GM18907 (cell line): ENCODE data around the gene USP40.

ENCODE experiments used
- ATAC-seq: cut with Tn5 transposase; IDR thresholded peaks from one replicate; pipeline ENCODE4 v1.9.1; 2021; ENCODE audit warnings: mild to moderate bottlenecking, moderate library complexity; ENCODE audit not compliant: unreplicated experiment

The USP40 gene

GRCh38 chr2:233476651-233477547, 89.7 kb downstream of the USP40 start:
- ATAC-seq = no peak

- ATAC-seq = no peak
Measured at GRCh38 chr2:233476063-233476410, 90.5 kb downstream of the USP40 start.

- ATAC-seq = no peak
Measured at GRCh38 chr2:233474308-233475160, 92.0 kb downstream of the USP40 start.

- no peak for ATAC-seq
Measured at GRCh38 chr2:233473878-233474277, 92.7 kb downstream of the USP40 start.

- ATAC-seq = no peak
Measured at GRCh38 chr2:233473386-233473791, 93.2 kb downstream of the USP40 start.

- no peak for ATAC-seq
Measured at GRCh38 chr2:233471291-233472035, 95.1 kb downstream of the USP40 start.

GRCh38 chr2:233470839-233471238, 95.7 kb downstream of the USP40 start:
- ATAC-seq = no peak

- no peak for ATAC-seq
Measured at GRCh38 chr2:233470011-233470687, 96.4 kb downstream of the USP40 start.

- ATAC-seq = no peak
Measured at GRCh38 chr2:233469261-233470010, 97.1 kb downstream of the USP40 start.

GRCh38 chr2:233468741-233469110, 97.9 kb downstream of the USP40 start:
- no peak for ATAC-seq

- no peak for ATAC-seq
Measured at GRCh38 chr2:233468047-233468740, 98.4 kb downstream of the USP40 start.

- ATAC-seq = no peak
Measured at GRCh38 chr2:233466991-233467603, 99.5 kb downstream of the USP40 start.

GRCh38 chr2:233464531-233465240, 101.9 kb downstream of the USP40 start:
- no peak for ATAC-seq

- no peak for ATAC-seq
Measured at GRCh38 chr2:233464056-233464455, 102.5 kb downstream of the USP40 start.

- ATAC-seq = no peak
Measured at GRCh38 chr2:233463586-233463985, 103.0 kb downstream of the USP40 start.

GRCh38 chr2:233462826-233463470, 103.6 kb downstream of the USP40 start:
- ATAC-seq = no peak

- no peak for ATAC-seq
Measured at GRCh38 chr2:233462202-233462785, 104.3 kb downstream of the USP40 start.
